Measurements from ENCODE around the gene TENT4A.

GRCh38 chr5:6743161-6743560 lies 29.9 kb downstream of the TENT4A start:
- TF ChIP-seq, protein P1, sequence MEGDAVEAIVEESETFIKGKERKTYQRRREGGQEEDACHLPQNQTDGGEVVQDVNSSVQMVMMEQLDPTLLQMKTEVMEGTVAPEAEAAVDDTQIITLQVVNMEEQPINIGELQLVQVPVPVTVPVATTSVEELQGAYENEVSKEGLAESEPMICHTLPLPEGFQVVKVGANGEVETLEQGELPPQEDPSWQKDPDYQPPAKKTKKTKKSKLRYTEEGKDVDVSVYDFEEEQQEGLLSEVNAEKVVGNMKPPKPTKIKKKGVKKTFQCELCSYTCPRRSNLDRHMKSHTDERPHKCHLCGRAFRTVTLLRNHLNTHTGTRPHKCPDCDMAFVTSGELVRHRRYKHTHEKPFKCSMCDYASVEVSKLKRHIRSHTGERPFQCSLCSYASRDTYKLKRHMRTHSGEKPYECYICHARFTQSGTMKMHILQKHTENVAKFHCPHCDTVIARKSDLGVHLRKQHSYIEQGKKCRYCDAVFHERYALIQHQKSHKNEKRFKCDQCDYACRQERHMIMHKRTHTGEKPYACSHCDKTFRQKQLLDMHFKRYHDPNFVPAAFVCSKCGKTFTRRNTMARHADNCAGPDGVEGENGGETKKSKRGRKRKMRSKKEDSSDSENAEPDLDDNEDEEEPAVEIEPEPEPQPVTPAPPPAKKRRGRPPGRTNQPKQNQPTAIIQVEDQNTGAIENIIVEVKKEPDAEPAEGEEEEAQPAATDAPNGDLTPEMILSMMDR (IDR thresholded peaks at IDR 0.05), result no peak
- no peak for TF ChIP-seq POLR2A (IDR thresholded peaks at IDR 0.05)
